Lower leg skin (tissue), 3 donors: ENCODE measurements around the gene CA14.

Experiments used
- CTCF ChIP-seq, 3 donors: fragments of 450-650 bp; IDR thresholded peaks; one replicate each; pipeline ENCODE4 v1.5.1; 2016; ENCODE audit warnings: antibody characterized with exemption in 3 of 3, mild to moderate bottlenecking in 3 of 3, moderate library complexity in 2 of 3
- POLR2A ChIP-seq, 2 donors: fragments of 450-650 bp; IDR thresholded peaks; one replicate each; pipeline ENCODE4 v1.6.1; 2016 to 2017; ENCODE audit warnings: antibody characterized with exemption in 2 of 2, mild to moderate bottlenecking in 1 of 2, moderate library complexity in 1 of 2

- TF ChIP-seq CTCF (IDR thresholded peaks at IDR 0.05), result no peak
- no peak for TF ChIP-seq POLR2A (IDR thresholded peaks at IDR 0.05)
Observed at GRCh38 chr1:150282558-150282958, 25.0 kb downstream of the CA14 start.
